Activated T-helper 1 cell treated with anti-CD3 and anti-CD28 coated beads, Interleukin-12 subunit alpha, Interleukin-12 subunit beta, Interleukin-2, Interleukin-4 antibody, amounts not matched to agents 30 ng/mL and 10 ng/mL and 1 ng/mL, durations not matched to agents 14 hours and 24 hours and 36 hours (primary cell): Measurements from ENCODE around the gene CKS2. TPM values are rescaled to one million over a fixed set of nuclear protein-coding genes. Genes with fewer than 3 reads are reported as not detected.
A peak's percentile ranks its signal among the peaks of the same experiment; 100 is the strongest.

Experiments
- DNase-seq: peaks from one replicate; pipeline ENCODE4 v3.0.0; 2021; ENCODE audit warnings: low spot score
- H3K27ac Mint-ChIP-seq: one replicate; pipeline ENCODE4 v1.8.0; 2021; ENCODE audit warnings: mild to moderate bottlenecking, mixed read lengths
- H3K27me3 Mint-ChIP-seq: one replicate; pipeline ENCODE4 v1.8.0; 2022; ENCODE audit warnings: mild to moderate bottlenecking, moderate library complexity, mixed read lengths; ENCODE audit not compliant: insufficient read depth
- H3K36me3 Mint-ChIP-seq: one replicate; pipeline ENCODE4 v1.8.0; 2021; ENCODE audit warnings: low read depth, mixed read lengths
- H3K4me1 Mint-ChIP-seq: one replicate; pipeline ENCODE4 v1.8.0; 2021; ENCODE audit warnings: low read depth, mixed read lengths
- H3K4me3 Mint-ChIP-seq: one replicate; pipeline ENCODE4 v1.8.0; 2021; ENCODE audit warnings: mild to moderate bottlenecking, moderate library complexity, mixed read lengths
- H3K9me3 Mint-ChIP-seq: one replicate; pipeline ENCODE4 v1.8.0; 2021; ENCODE audit warnings: mixed read lengths
- intact Hi-C: fragments of 100-400 bp; cut with micrococcal nuclease; formaldehyde crosslinking; loops from one replicate; pipeline ENCODE4 v1.15.1; 2024
- total RNA-seq: library from RNA; stranded (reverse); gene quantifications from 2 replicates; pipeline ENCODE4 v1.2.3, GENCODE V29; 2022

CKS2 gene
- total RNA-seq, 1 donor from 2014 or later: 162 TPM

GRCh38 chr9:89315482-89315881 is 4.5 kb downstream of the CKS2 start:
- Mint-ChIP-seq H3K27me3 (peaks cover 2% of the 10 kb centered on the region), H3K4me3 (no peak overlapping the region), H3K27ac (peak overlapping the region; percentile 74), H3K36me3 (peaks cover 56% of the 10 kb centered on the region), H3K4me1 (peaks cover 61% of the 10 kb centered on the region), H3K9me3 (no peaks in the 10 kb centered on the region)
- intact Hi-C loops: loop anchor here (5.0 to 10.0 kb wide), 3 partner anchors 182 to 1011 kb away; partner anchors contain the start of genes SEMA4D and SPIN1
- DNase-seq: no peak

- no peaks in the 10 kb centered on the region for H3K27me3 Mint-ChIP-seq
- peaks cover 64% of the 10 kb centered on the region for H3K36me3 Mint-ChIP-seq
- no peaks in the 10 kb centered on the region for H3K9me3 Mint-ChIP-seq
- H3K4me3 Mint-ChIP-seq: peak overlapping the region; percentile 90
- DNase-seq: no peak
- H3K4me1 Mint-ChIP-seq: peaks cover 72% of the 10 kb centered on the region
- intact Hi-C loops: loop anchor here (5.0 to 10.0 kb wide), 3 partner anchors 180 to 1012 kb away; partner anchors contain the start of genes SEMA4D and SPIN1
- H3K27ac Mint-ChIP-seq: peak overlapping the region; percentile 95
These were observed 6.3 kb downstream of the CKS2 start for GRCh38 chr9:89317282-89317681.

DNA sequence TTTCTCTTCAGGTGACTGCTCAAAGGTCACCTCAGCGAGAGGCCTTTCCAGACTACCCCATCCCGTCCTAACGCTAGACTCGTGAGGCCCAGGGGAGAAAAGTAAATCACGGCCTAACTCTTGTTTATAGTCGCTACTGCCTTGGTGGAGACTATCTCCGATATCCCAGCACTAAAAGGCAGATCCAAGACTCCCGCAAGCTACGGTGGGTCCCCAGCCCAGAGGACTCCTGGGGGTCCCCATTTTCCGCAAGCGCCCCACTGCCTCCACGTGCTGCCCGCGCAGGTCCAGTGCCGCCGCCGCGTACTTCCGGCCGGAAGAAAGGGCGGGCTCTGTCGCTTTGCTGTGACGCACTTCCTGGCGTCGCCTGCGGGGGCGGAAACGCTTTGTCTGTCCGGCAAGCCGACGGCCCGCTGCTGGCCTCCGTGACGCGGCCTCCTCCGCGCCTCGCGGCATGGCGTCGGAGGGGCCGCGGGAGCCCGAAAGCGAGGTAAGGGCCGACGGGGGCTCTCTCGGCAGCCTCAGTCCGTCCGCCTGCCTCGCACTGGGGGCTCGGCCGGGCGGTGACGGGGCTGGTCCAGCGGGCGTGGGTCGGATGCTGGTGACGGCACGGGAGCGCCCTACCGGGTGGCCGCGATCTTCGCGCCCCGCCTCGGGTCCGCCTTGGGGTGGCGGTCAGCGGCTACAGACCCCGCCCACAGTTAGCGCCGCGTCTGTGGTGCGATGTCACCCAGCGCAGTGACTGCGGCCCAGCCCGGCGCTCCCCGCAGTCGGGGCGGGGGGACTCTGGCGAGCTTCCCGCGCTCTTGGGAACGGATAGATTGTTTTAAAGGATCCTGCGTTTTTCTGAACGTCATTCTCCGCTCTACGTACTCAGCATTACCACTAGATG is 7.4 kb downstream of the CKS2 start, which contains the start of gene SECISBP2:
SECISBP2 (plus strand) TSS at position 378 of the 892 bp plus-strand sequence; CDS start at position 455, 77 bp downstream.
- peak within 1 kb of the TSS; percentile 90 for H3K4me3 Mint-ChIP-seq
- H3K9me3 Mint-ChIP-seq: no peaks in the 10 kb centered on the region
- H3K36me3 Mint-ChIP-seq: peaks cover 60% of the 10 kb centered on the region
- peak; percentile 93 for DNase-seq
- no peaks in the 10 kb centered on the region for H3K27me3 Mint-ChIP-seq
- peak within 1 kb of the TSS; percentile 95 for H3K27ac Mint-ChIP-seq
- intact Hi-C loops: loop anchor here (1.0 to 10.0 kb wide), 11 partner anchors 8 to 1014 kb away; partner anchors contain the start of genes GADD45G, SEMA4D and SPIN1
- H3K4me1 Mint-ChIP-seq: peaks cover 72% of the 10 kb centered on the region

- H3K4me1 Mint-ChIP-seq: peaks cover 72% of the 10 kb centered on the region
- H3K36me3 Mint-ChIP-seq: peaks cover 56% of the 10 kb centered on the region
- H3K4me3 Mint-ChIP-seq: peak overlapping the region; percentile 90
- DNase-seq: no peak
- intact Hi-C loops: loop anchor here (1.0 to 10.0 kb wide), 7 partner anchors 56 to 1014 kb away; partner anchors contain the start of genes SEMA4D and SPIN1
- no peaks in the 10 kb centered on the region for H3K27me3 Mint-ChIP-seq
- H3K9me3 Mint-ChIP-seq: no peaks in the 10 kb centered on the region
- H3K27ac Mint-ChIP-seq: peak overlapping the region; percentile 92
These were observed 8.3 kb downstream of the CKS2 start for GRCh38 chr9:89319015-89319905.

DNA sequence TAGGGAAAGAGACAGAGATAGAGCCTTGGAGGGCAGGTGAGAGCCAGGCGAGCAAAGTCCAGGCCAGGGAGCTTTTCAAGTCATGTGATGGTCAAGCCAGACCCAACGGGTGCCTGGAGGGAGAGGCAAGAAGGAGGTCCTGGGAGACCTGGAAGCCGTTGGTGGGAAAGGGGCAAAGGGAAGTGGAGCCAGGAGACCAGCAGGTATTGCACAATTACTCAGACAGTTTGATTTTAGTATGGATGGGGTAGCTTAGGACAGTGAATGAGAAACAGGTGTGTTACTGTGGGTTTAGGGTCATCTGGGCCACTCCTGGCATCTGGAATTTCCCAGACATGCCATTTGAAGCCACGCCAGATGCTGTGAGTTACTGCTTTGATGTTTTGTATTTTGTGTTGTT is 12.4 kb downstream of the CKS2 start:
- no peaks in the 10 kb centered on the region for H3K9me3 Mint-ChIP-seq
- no peak overlapping the region for H3K4me3 Mint-ChIP-seq
- no peak overlapping the region for H3K27ac Mint-ChIP-seq
- H3K27me3 Mint-ChIP-seq: no peaks in the 10 kb centered on the region
- intact Hi-C loops: no loop called here
- peaks cover 20% of the 10 kb centered on the region for H3K36me3 Mint-ChIP-seq
- DNase-seq: no peak
- H3K4me1 Mint-ChIP-seq: peaks cover 45% of the 10 kb centered on the region

GRCh38 chr9:89325733-89326132 is 14.7 kb downstream of the CKS2 start:
- Mint-ChIP-seq H3K36me3 (peaks cover 28% of the 10 kb centered on the region), H3K4me3 (no peak overlapping the region), H3K27ac (peak overlapping the region; percentile 31), H3K9me3 (no peaks in the 10 kb centered on the region), H3K27me3 (no peaks in the 10 kb centered on the region), H3K4me1 (peaks cover 30% of the 10 kb centered on the region)
- DNase-seq: no peak
- intact Hi-C loops: no loop called here

GRCh38 chr9:89328064-89328463 is 17.1 kb downstream of the CKS2 start:
- no peak for DNase-seq
- Mint-ChIP-seq H3K27ac (no peak overlapping the region), H3K4me1 (peaks cover 13% of the 10 kb centered on the region), H3K36me3 (peaks cover 28% of the 10 kb centered on the region), H3K9me3 (no peaks in the 10 kb centered on the region), H3K27me3 (no peaks in the 10 kb centered on the region), H3K4me3 (no peak overlapping the region)
- intact Hi-C loops: no loop called here

DNA sequence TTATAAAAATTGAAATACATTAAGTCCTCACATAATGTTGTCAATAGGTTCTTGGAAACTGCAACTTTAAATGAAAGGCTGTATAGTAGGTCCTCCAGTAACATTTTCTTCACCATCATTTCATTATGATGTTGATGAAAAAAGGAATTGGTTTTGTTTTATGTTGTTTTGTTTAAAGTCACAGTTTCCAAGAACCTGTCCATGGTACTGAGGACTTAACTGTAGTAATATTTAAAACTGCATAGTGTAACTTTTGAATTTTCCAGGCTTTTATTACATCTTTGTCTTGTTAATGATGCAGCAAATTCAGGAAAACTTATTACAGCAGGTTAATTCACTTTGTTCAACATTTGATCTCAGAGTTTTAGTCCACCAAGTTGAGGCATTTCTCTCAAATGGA is 18.9 kb downstream of the CKS2 start:
- Mint-ChIP-seq H3K4me3 (no peak overlapping the region), H3K9me3 (no peaks in the 10 kb centered on the region), H3K4me1 (no peaks in the 10 kb centered on the region), H3K36me3 (peaks cover 40% of the 10 kb centered on the region), H3K27ac (no peak overlapping the region), H3K27me3 (no peaks in the 10 kb centered on the region)
- DNase-seq: no peak
- intact Hi-C loops: loop anchor here (5.0 to 10.0 kb wide), 2 partner anchors 67 to 415 kb away; no protein-coding TSS in a partner anchor

- H3K36me3 Mint-ChIP-seq: peaks cover 40% of the 10 kb centered on the region
- no peaks in the 10 kb centered on the region for H3K4me1 Mint-ChIP-seq
- H3K27ac Mint-ChIP-seq: no peak overlapping the region
- intact Hi-C loops: loop anchor here (5.0 to 10.0 kb wide), 2 partner anchors 67 to 414 kb away; no protein-coding TSS in a partner anchor
- no peaks in the 10 kb centered on the region for H3K9me3 Mint-ChIP-seq
- no peak overlapping the region for H3K4me3 Mint-ChIP-seq
- no peak for DNase-seq
- no peaks in the 10 kb centered on the region for H3K27me3 Mint-ChIP-seq
These were observed 19.5 kb downstream of the CKS2 start for GRCh38 chr9:89330513-89330912.

DNA sequence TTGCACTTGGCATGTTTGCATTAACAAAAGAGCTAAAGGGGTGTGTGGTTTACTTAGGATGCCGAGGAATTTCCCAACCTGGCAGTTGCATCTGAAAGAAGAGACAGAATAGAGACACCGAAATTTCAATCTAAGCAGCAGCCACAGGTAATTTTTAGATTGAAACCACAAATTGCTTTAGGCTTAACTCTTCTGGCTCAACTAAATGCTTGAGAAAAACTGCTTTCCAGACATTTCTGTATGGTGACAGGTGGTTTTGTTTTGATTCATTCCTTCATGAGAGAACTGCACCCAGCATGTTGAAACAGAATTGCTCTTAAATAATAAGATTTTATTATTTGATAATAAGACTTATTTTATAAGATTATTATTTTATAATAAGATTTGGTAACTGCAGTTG is 28.8 kb downstream of the CKS2 start:
- Mint-ChIP-seq H3K36me3 (peaks cover 56% of the 10 kb centered on the region), H3K4me3 (no peak overlapping the region), H3K27me3 (no peaks in the 10 kb centered on the region), H3K4me1 (peaks cover 31% of the 10 kb centered on the region), H3K27ac (peak overlapping the region; percentile 60), H3K9me3 (no peaks in the 10 kb centered on the region)
- no peak for DNase-seq
- intact Hi-C loops: loop anchor here (1.0 to 10.0 kb wide), 3 partner anchors 22 to 405 kb away; partner anchors contain the start of gene SECISBP2

- peaks cover 35% of the 10 kb centered on the region for H3K4me1 Mint-ChIP-seq
- no peak for DNase-seq
- H3K9me3 Mint-ChIP-seq: no peaks in the 10 kb centered on the region
- H3K36me3 Mint-ChIP-seq: peaks cover 61% of the 10 kb centered on the region
- peak overlapping the region; percentile 60 for H3K27ac Mint-ChIP-seq
- H3K27me3 Mint-ChIP-seq: no peaks in the 10 kb centered on the region
- H3K4me3 Mint-ChIP-seq: no peak overlapping the region
- intact Hi-C loops: loop anchor here (1.0 to 5.0 kb wide), 2 partner anchors 22 to 197 kb away; partner anchors contain the start of gene SECISBP2
These were observed 29.3 kb downstream of the CKS2 start for GRCh38 chr9:89340332-89340731.

DNA sequence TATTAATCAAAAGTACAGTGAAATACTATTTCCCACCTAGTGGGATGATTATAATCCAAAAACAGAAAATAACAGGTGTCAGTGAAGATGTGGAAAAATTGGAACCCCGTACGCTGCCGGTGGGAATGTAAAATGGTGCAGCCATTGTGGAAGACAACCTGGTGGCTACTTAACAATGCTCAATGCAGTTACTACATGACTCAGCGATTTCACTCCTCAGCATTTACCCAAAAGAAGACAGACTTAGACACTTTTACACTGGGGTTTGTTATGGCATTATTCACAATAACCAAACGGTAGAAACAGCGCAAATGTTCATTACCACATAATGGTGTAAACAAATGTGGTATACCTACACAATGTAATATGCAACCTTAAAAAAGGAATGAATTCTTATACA is 31.2 kb downstream of the CKS2 start:
- Mint-ChIP-seq H3K36me3 (peaks cover 77% of the 10 kb centered on the region), H3K4me1 (peaks cover 40% of the 10 kb centered on the region), H3K9me3 (no peaks in the 10 kb centered on the region), H3K27ac (no peak overlapping the region), H3K4me3 (no peak overlapping the region), H3K27me3 (no peaks in the 10 kb centered on the region)
- intact Hi-C loops: loop anchor here (5.0 kb wide), 1 partner anchor 195 kb away; no protein-coding TSS in a partner anchor
- DNase-seq: no peak
